OCI-LY1 (cell line): ENCODE data around the gene UGT1A5.

ENCODE experiments used
- H2AFZ ChIP-seq: fragments of 200-600 bp; sonication (generic), shearing (Covaris generic); 2 replicates; pipeline ENCODE4 v1.6.0; 2014; ENCODE audit warnings: antibody characterized with exemption, mild to moderate bottlenecking, low read length
- H3F3A ChIP-seq: fragments of 200-600 bp; sonication (generic), shearing (Covaris generic); 2 replicates; pipeline ENCODE4 v1.6.0; 2014; ENCODE audit warnings: mild to moderate bottlenecking, antibody characterized with exemption, low read length, moderate library complexity; ENCODE audit not compliant: insufficient read depth
- H3K27ac ChIP-seq: fragments of 200-600 bp; sonication (generic); 2 replicates; pipeline ENCODE4 v1.5.1; 2014; ENCODE audit warnings: low read length, mixed run types, mild to moderate bottlenecking, low read depth; ENCODE audit not compliant: poor library complexity, severe bottlenecking
- H3K27me3 ChIP-seq: fragments of 200-600 bp; sonication (generic); 2 replicates; pipeline ENCODE4 v1.6.0; 2014; ENCODE audit warnings: antibody characterized with exemption, mild to moderate bottlenecking, low read length, moderate library complexity; ENCODE audit not compliant: insufficient read depth
- H3K36me3 ChIP-seq: fragments of 200-600 bp; sonication (generic); 2 replicates; pipeline ENCODE4 v1.6.1; 2014; ENCODE audit warnings: mild to moderate bottlenecking, antibody characterized with exemption, low read length, moderate library complexity, mixed read lengths; ENCODE audit not compliant: insufficient read depth
- H3K4me1 ChIP-seq: fragments of 200-600 bp; sonication (generic); 2 replicates; pipeline ENCODE4 v1.5.1; 2014; ENCODE audit warnings: mild to moderate bottlenecking, low read length, moderate library complexity; ENCODE audit not compliant: insufficient read depth, severe bottlenecking
- H3K4me2 ChIP-seq: fragments of 200-600 bp; sonication (generic), shearing (Covaris generic); 2 replicates; pipeline ENCODE4 v1.6.1; 2014; ENCODE audit warnings: low read length
- H3K4me3 ChIP-seq: fragments of 200-600 bp; sonication (generic); 2 replicates; pipeline ENCODE4 v1.5.1; 2014; ENCODE audit warnings: low read length, low read depth, mild to moderate bottlenecking, mixed read lengths; ENCODE audit not compliant: poor library complexity, severe bottlenecking
- H3K79me2 ChIP-seq: fragments of 200-600 bp; shearing (Covaris generic); 2 replicates; pipeline ENCODE4 v1.6.1; 2016; ENCODE audit warnings: mixed run types, low read length, mixed read lengths; ENCODE audit not compliant: insufficient read depth
- H3K9ac ChIP-seq: fragments of 200-600 bp; sonication (generic), shearing (Covaris generic); 2 replicates; pipeline ENCODE4 v1.6.1; 2014; ENCODE audit warnings: mild to moderate bottlenecking, low read length, mixed read lengths
- H3K9me2 ChIP-seq: fragments of 200-600 bp; sonication (generic), shearing (Covaris generic); 2 replicates; pipeline ENCODE4 v1.6.1; 2014; ENCODE audit warnings: low read depth, mild to moderate bottlenecking, low read length, mixed read lengths
- H3K9me3 ChIP-seq: fragments of 200-600 bp; shearing (Covaris generic); 2 replicates; pipeline ENCODE4 v1.6.1; 2014; ENCODE audit warnings: low read length, mixed read lengths
- H4K20me1 ChIP-seq: fragments of 200-600 bp; sonication (generic), shearing (Covaris generic); 2 replicates; pipeline ENCODE4 v1.6.0; 2016; ENCODE audit warnings: mild to moderate bottlenecking, low read length; ENCODE audit not compliant: insufficient read depth
- CTCF ChIP-seq: fragments of 200-600 bp; sonication (generic), shearing (Covaris generic); IDR thresholded peaks from 2 replicates; pipeline ENCODE4 v1.5.1; 2017; ENCODE audit warnings: mild to moderate bottlenecking, antibody characterized with exemption, low read length, moderate library complexity, mixed read lengths
- EZH2 ChIP-seq: fragments of 200-600 bp; sonication (generic), shearing (Covaris generic); IDR thresholded peaks from 2 replicates; pipeline ENCODE4 v1.8.0; 2017; ENCODE audit warnings: borderline replicate concordance, mixed run types, mild to moderate bottlenecking, antibody characterized with exemption, low read length, moderate library complexity, mixed read lengths

Gene UGT1A5

DNA sequence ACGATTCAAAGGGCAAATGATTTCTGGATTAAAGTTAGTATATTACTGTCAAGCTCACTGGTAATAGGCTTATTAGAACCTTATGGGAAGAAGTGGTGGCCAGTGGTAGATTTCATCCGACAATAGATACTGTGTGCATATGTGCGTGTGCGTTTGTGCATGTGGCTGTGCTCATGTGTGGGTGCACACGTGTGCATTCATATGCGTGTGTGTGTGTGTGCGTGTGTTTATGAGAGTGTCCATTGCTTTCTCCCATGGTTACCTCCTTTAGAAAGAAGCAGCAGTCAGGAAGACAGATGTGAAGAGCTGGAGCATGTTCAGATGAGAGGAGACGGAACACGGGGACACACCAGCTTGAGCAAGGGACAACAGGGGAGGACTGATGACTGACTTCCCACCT is 56.6 kb downstream of the UGT1A5 start:
- no peak overlapping the region for H3K4me2 ChIP-seq
- TF ChIP-seq EZH2 (no peak), CTCF (no peak)
- H3K4me3 ChIP-seq, result no peak overlapping the region
- H3K27me3 ChIP-seq, result no peaks in the 10 kb centered on the region; the same call in 1 of the 2 replicates
- no peaks in the 10 kb centered on the region for H3K9me3 ChIP-seq
- no peak overlapping the region for H2AFZ ChIP-seq
- no peaks in the 10 kb centered on the region for H3K4me1 ChIP-seq
- H4K20me1 ChIP-seq, result no peaks in the 10 kb centered on the region
- H3K9me2 ChIP-seq, result no peaks in the 10 kb centered on the region
- no peaks in the 10 kb centered on the region for H3K36me3 ChIP-seq
- no peaks in the 10 kb centered on the region for H3K79me2 ChIP-seq
- H3K27ac ChIP-seq, result no peak overlapping the region
- no peak overlapping the region for H3K9ac ChIP-seq
- no peaks in the 10 kb centered on the region for H3F3A ChIP-seq

DNA sequence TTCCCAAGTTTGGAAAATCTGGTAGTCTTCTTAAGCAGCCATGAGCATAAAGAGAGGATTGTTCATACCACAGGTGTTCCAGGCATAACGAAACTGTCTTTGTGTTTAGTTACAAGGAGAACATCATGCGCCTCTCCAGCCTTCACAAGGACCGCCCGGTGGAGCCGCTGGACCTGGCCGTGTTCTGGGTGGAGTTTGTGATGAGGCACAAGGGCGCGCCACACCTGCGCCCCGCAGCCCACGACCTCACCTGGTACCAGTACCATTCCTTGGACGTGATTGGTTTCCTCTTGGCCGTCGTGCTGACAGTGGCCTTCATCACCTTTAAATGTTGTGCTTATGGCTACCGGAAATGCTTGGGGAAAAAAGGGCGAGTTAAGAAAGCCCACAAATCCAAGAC is 59.4 kb downstream of the UGT1A5 start:
- no peak for TF ChIP-seq EZH2
- no peak for TF ChIP-seq CTCF
- Histone ChIP-seq H3K9me3 (no peaks in the 10 kb centered on the region), H3K9ac (no peak overlapping the region), H3K9me2 (no peaks in the 10 kb centered on the region), H4K20me1 (no peaks in the 10 kb centered on the region), H3K4me1 (no peaks in the 10 kb centered on the region), H3K27ac (no peak overlapping the region), H3F3A (no peaks in the 10 kb centered on the region), H3K36me3 (no peaks in the 10 kb centered on the region), H3K79me2 (no peaks in the 10 kb centered on the region), H3K27me3 (no peaks in the 10 kb centered on the region; the same call in 1 of the 2 replicates), H3K4me2 (no peak overlapping the region), H2AFZ (no peak overlapping the region), H3K4me3 (no peak overlapping the region)

DNA sequence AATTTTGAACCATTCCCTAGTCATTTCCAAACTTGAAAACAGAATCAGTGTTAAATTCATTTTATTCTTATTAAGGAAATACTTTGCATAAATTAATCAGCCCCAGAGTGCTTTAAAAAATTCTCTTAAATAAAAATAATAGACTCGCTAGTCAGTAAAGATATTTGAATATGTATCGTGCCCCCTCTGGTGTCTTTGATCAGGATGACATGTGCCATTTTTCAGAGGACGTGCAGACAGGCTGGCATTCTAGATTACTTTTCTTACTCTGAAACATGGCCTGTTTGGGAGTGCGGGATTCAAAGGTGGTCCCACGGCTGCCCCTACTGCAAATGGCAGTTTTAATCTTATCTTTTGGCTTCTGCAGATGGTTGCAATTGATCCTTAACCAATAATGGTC is 59.9 kb downstream of the UGT1A5 start:
- H3K27ac ChIP-seq, result no peak overlapping the region
- no peaks in the 10 kb centered on the region for H3K4me1 ChIP-seq
- no peak for TF ChIP-seq CTCF
- no peak for TF ChIP-seq EZH2
- no peaks in the 10 kb centered on the region for H3F3A ChIP-seq
- H3K27me3 ChIP-seq, result no peaks in the 10 kb centered on the region; the same call in 1 of the 2 replicates
- no peak overlapping the region for H2AFZ ChIP-seq
- no peaks in the 10 kb centered on the region for H3K9me2 ChIP-seq
- H4K20me1 ChIP-seq, result no peaks in the 10 kb centered on the region
- H3K9ac ChIP-seq, result no peak overlapping the region
- H3K36me3 ChIP-seq, result no peaks in the 10 kb centered on the region
- H3K4me3 ChIP-seq, result no peak overlapping the region
- H3K79me2 ChIP-seq, result no peaks in the 10 kb centered on the region
- no peak overlapping the region for H3K4me2 ChIP-seq
- H3K9me3 ChIP-seq, result no peaks in the 10 kb centered on the region
